HepG2 (cell line): ENCODE data around the gene TUBB4B. TPM values are rescaled to one million over a fixed set of nuclear protein-coding genes. Genes with fewer than 3 reads are reported as not detected.

Experiments used
- CTCF ChIP-seq: sonication (generic); formaldehyde crosslinking; IDR thresholded peaks from 2 replicates; pipeline ENCODE4 v1.5.0; 2020; ENCODE audit warnings: mild to moderate bottlenecking, missing genetic modification reagents, moderate library complexity
- HNRNPL ChIP-seq: fragments of 200-400 bp; formaldehyde crosslinking; IDR thresholded peaks from 2 replicates; pipeline ENCODE4 v1.6.1; 2017; ENCODE audit warnings: mild to moderate bottlenecking, low read depth, low read length
- PREB ChIP-seq: sonication (generic); formaldehyde crosslinking; IDR thresholded peaks from 2 replicates; pipeline ENCODE4 v1.4.0; 2020; ENCODE audit warnings: missing genetic modification reagents
- RARG ChIP-seq: sonication (generic); formaldehyde crosslinking; IDR thresholded peaks from 2 replicates; pipeline ENCODE4 v1.4.0; 2020; ENCODE audit warnings: low read depth, mild to moderate bottlenecking, missing genetic modification reagents
- SMAD3 ChIP-seq: sonication (generic); formaldehyde crosslinking; IDR thresholded peaks from 2 replicates; pipeline ENCODE4 v1.4.0; 2020; ENCODE audit warnings: missing genetic modification reagents
- STAG1 ChIP-seq: sonication (generic); formaldehyde crosslinking; IDR thresholded peaks from 2 replicates; pipeline ENCODE4 v1.4.0; 2020; ENCODE audit warnings: missing genetic modification reagents
- ZNF839 ChIP-seq: sonication (generic); formaldehyde crosslinking; IDR thresholded peaks from 2 replicates; pipeline ENCODE4 v1.4.0; 2020; ENCODE audit warnings: missing genetic modification reagents, mild to moderate bottlenecking, borderline replicate concordance
- polyA plus RNA-seq, 8 experiments: library from polyadenylated mRNA; depleted of rRNA in 3 of 8; stranded (reverse) in 7 of 8; unstranded in 1 of 8; fragments of >200 nt; fragmentation: Illumina TruSeq in 4 of 8; extraction: Trizol in 4 of 8; gene quantifications; 2 replicates each; pipeline versions ENCODE4 v1.2.1 to v1.2.3, GENCODE V29; 2011 to 2016; ENCODE audit warnings: low read depth in 4 of 8, missing spikeins in 1 of 8, mixed read lengths in 1 of 8; ENCODE audit not compliant: insufficient read depth in 1 of 8
- total RNA-seq, 5 experiments: library from RNA; depleted of rRNA; stranded (reverse); fragments of >200 nt; fragmentation: Illumina TruSeq; extraction: Trizol; gene quantifications; 2 replicates each; pipeline ENCODE4 v1.2.3, GENCODE V29; 2016; ENCODE audit warnings: low read depth in 1 of 5
- TF ChIP-seq, protein P1 (sequence below): sonication (generic); formaldehyde crosslinking; IDR thresholded peaks from 2 replicates; pipeline ENCODE4 v1.5.1; 2020; ENCODE audit warnings: mild to moderate bottlenecking, missing genetic modification reagents, moderate library complexity

Gene TUBB4B
- total and polyA plus RNA-seq, 2 of the 13 experiments (the other 11 are each of a cell fraction or from before 2014, with no cell fraction given), result 182 to 412 TPM

DNA sequence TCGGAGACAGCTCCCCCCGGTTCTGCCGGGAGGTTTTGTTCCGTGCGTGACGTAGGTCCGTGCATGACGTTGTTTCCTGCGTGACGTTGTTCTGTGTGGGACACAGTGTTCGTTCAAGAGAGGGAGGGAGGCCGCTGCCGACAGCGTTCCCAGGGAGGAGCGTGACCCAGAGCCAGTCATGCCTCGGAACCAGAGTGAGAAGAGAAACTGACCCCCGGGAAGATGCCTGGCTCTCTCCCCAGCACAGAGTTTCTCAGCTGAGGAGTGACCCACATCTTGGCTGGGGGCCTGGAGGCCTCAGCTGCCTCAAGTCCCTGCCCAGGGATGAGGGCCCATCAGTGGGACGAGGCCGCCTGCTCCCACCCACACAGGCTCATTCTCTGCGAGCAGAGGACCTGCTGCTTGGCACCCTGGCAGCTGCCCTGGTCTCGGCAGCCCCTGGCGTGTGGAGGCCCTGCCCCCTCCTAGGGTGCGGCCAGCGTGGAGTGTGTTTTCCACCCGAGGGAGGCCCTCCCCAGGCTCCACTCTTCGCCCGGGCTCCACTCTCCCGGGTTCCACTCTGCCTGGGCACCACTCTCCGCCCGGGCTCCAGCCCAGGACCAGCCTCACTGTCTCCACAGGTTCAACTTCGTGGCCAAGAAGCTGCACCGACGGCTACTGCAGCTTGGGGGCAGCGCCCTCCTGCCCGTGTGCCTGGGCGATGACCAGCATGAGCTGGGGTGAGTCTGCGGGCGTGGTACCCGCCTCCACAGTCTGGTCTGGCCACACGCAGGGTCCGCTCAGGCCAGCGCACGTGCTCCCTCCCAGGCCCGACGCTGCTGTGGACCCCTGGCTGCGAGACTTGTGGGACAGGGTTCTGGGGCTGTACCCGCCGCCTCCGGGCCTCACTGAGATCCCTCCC, 27.7 kb upstream of the TUBB4B start (continued):
- TF ChIP-seq, protein P1, sequence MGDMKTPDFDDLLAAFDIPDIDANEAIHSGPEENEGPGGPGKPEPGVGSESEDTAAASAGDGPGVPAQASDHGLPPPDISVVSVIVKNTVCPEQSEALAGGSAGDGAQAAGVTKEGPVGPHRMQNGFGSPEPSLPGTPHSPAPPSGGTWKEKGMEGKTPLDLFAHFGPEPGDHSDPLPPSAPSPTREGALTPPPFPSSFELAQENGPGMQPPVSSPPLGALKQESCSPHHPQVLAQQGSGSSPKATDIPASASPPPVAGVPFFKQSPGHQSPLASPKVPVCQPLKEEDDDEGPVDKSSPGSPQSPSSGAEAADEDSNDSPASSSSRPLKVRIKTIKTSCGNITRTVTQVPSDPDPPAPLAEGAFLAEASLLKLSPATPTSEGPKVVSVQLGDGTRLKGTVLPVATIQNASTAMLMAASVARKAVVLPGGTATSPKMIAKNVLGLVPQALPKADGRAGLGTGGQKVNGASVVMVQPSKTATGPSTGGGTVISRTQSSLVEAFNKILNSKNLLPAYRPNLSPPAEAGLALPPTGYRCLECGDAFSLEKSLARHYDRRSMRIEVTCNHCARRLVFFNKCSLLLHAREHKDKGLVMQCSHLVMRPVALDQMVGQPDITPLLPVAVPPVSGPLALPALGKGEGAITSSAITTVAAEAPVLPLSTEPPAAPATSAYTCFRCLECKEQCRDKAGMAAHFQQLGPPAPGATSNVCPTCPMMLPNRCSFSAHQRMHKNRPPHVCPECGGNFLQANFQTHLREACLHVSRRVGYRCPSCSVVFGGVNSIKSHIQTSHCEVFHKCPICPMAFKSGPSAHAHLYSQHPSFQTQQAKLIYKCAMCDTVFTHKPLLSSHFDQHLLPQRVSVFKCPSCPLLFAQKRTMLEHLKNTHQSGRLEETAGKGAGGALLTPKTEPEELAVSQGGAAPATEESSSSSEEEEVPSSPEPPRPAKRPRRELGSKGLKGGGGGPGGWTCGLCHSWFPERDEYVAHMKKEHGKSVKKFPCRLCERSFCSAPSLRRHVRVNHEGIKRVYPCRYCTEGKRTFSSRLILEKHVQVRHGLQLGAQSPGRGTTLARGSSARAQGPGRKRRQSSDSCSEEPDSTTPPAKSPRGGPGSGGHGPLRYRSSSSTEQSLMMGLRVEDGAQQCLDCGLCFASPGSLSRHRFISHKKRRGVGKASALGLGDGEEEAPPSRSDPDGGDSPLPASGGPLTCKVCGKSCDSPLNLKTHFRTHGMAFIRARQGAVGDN, result peak; percentile 30
- TF ChIP-seq CTCF (CRISPR knock-in tag), result peak; percentile 60
- TF ChIP-seq SMAD3 (CRISPR knock-in tag), result no peak
- TF ChIP-seq ZNF839 (CRISPR knock-in tag), result 0 out of 2 replicates have a peak, but pooled peaks have one; percentile 59
- 0 out of 2 replicates have a peak, but pooled peaks have one; percentile 61 for TF ChIP-seq HNRNPL
- TF ChIP-seq RARG, result no peak
- TF ChIP-seq PREB (CRISPR knock-in tag), result no peak
- peak; percentile 57 for TF ChIP-seq STAG1 (CRISPR knock-in tag)
- TF ChIP-seq, all 625 proteins: peak for 7
